Measurements from ENCODE around the gene TMPRSS9.

GRCh38 chr19:2351591-2351990 lies 8.5 kb upstream of the TMPRSS9 start:
- TF ChIP-seq CTCF (IDR thresholded peaks at IDR 0.05) (no peak), POLR2AphosphoS5 (IDR thresholded peaks at IDR 0.05; ENCODE audit: low read depth, low read length) (no peak)
